NCI-H1092 (cell line): Measurements from ENCODE around the gene TPGS2.
"Not testable (repeated sequence)": the region's sequence is repeated elsewhere in the genome, so short reads cannot be mapped to it uniquely, and the experiment has no call there.

ENCODE experiments used
- DNase-seq: peaks from one replicate; lab custom pipeline; 2025; lab: John Stamatoyannopoulos, UW

The TPGS2 gene

DNA sequence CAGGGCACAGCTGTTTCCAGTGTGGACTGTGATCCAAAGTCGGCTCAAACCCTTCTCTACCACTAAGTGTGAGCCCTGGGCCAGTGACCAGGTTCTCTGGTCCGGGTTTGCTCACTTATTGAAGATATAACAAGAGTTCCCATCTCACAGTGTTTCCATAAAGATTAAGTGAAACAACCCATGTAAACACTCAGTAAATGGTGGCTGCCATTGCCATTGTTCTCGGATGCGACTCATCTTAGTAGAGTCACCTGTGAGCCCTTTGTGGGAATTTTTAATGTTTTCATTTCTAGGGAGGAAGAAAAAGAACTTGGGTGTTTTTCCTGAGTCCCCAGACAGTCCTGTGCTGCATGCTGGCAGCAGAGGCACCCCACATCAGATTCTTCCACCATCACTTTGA lies 53.4 kb downstream of the TPGS2 start:
- DNase-seq, result no peak

GRCh38 chr18:36772241-36772723 lies 56.5 kb downstream of the TPGS2 start:
- DNase-seq, result no peak

DNA sequence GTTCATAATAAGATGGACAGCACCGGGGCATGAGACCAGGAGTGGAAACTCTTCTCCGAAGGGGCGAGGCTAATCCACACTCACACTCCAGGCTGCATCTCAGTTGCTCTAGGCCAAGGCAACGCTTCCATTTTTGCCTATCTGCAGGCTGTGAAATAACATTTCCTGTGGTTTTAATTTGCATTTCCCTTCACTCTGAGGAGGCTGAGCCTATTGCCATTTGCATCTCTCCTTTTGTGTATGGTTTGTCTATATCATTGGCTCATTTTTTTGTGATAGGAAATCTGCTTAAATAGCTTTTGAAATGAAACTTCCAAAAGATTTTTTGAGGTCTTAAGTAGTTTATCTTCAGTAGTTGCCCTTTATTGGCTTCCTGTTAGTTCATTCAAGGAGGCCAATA lies 57.6 kb downstream of the TPGS2 start:
- DNase-seq, result no peak

DNA sequence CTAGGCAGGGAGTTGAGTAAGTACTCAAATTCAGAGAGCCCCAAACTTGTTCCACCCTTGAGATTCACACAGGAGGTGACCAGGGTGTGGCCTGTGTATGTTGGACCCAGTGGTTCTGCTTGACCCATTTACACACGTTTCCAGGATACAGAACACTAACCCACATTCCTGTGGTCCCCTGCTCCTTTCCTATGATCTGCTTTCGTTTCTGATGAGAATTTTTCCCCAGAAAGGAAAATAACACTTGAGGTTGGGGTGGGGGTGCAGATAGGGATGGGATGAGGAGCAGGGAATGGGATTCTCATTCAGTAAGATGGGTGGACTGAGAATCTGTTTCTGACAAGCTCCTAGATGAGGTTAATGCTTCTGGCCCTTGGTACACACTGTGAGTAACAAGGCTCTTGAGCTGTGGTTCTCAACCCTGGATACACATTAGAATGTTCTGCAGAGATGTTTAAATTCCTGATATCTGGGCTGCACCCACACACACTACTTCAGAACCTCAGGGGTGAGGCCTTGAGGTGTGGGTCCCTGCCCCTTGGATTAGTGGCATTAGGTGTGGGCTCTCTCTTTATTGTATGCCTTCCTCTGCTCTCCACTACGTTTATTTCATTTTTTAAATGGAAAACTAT lies 58.4 kb downstream of the TPGS2 start:
- DNase-seq, result no peak

DNA sequence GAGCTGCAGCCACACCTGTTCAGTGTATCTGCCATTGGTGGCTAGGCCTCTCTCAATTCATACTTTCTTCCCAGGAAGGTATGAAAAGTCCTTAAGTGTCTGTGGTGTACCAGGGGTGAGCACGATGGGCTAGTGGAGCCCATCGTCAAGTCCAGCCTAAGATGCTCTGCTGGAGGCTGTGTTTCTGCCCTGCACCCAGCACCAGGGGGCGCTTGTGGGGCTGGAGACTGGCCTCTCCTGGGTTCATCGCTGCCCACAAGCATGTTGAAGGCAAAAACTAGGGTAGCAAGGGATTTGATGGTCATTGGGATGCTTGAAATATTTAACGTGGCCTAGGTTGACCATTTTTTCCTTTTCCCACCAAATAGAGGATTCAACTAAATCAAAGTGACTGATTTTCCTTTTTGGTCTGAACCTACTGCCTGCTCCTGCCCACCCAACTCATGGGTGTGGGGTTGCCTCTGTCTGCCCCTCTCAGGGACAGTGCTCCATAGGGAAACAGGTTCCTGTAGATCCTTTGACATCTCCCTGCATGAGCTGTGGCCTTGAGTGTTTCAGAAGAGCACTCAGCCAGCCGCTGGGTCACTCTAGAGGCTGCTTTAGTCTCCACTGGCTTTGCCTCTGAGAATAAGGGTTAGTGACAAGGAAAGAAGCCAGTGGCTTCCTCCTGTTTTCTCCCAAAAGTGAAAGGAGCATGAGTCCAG lies 59.0 kb downstream of the TPGS2 start:
- no peak for DNase-seq

- DNase-seq, result no peak
Observed at GRCh38 chr18:36769172-36769571, 59.6 kb downstream of the TPGS2 start.

DNA sequence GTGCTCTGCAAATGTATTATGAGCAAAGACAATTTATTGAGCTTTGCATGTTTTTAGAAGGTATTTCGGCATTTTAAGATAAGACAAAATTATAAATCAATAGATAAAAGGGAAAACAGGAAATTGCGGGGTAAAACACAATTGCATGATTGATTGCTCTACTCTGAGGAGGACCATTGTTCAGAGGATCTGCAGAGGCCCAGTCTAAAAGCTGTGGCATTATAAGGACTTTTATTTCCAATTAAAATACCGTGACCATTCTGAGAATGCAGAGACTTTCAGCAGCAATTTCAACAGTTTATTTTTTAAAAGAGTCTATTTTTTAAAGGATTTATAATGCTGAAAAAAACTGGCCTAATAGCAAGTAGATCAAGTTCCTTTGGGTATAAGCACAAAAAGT lies 62.0 kb downstream of the TPGS2 start:
- DNase-seq, result no peak

DNA sequence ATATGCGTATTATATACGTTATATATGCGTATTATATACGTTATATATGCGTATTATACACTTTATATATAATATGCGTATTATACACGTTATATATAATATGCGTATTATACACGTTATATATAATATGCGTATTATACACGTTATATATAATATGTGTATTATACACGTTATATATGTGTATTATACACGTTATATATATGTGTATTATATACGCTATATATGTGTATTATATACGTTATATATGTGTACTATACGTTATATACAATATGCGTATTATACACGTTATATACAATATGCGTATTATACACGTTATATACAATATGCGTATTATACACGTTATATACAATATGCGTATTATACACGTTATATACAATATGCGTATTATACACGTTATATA lies 65.8 kb downstream of the TPGS2 start:
- not testable (repeated sequence) for DNase-seq

DNA sequence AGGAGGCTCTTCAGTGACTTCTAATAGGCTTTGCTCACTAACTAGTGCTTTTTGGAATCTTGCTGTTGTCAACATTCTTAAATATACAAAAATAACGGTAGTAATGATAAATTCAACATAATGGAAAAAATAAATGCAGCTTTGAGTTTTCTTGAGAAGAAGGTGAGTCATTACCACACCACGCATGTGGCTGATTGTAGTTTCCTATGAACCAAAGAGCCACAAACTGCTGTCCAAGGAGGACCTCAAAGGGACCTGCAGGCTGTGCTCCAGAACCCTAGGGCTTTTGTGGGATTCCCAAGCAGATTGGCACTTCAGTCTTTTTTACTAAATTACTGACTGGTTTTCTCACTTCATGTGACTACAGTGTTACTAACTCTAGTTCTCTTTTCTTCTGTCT lies 66.7 kb downstream of the TPGS2 start:
- no peak for DNase-seq

GRCh38 chr18:36761186-36761698 lies 67.6 kb downstream of the TPGS2 start:
- no peak for DNase-seq

- DNase-seq, result no peak
Observed at GRCh38 chr18:36760598-36760997, 68.2 kb downstream of the TPGS2 start.

DNA sequence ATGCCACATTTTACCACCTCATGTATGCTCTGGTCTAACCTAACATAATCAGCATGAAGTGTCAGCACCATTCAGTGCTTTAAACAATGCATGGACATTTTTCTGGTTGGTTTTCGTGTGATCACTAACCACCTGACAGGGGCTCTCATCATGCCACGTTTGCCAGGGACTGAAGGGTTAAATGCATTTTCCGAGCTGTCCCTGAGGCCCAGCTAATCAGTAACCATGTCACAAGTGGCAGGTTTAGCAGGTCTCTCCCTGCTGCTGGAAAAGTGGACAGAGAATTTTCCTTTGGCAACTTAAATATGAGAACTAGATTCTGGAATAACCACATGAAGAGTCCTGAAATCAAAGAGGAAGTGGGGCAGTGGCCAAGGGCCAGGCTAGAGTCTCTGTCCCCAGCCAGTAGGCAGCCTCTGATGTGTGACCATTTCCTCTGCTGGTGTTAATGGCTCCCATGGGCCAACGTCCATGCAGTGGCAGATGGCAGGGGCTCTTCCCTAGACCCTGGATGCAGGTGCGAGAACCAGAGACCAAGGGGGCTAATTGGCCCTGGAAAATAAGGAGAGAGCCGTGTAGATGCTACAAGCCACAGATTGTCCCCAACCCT lies 69.5 kb downstream of the TPGS2 start:
- DNase-seq, result no peak

GRCh38 chr18:36758623-36759022 lies 70.2 kb downstream of the TPGS2 start:
- no peak for DNase-seq

- no peak for DNase-seq
Observed at GRCh38 chr18:36757991-36758390, 70.8 kb downstream of the TPGS2 start.

GRCh38 chr18:36757081-36757480 lies 71.7 kb downstream of the TPGS2 start:
- DNase-seq, result peak; percentile 39

DNA sequence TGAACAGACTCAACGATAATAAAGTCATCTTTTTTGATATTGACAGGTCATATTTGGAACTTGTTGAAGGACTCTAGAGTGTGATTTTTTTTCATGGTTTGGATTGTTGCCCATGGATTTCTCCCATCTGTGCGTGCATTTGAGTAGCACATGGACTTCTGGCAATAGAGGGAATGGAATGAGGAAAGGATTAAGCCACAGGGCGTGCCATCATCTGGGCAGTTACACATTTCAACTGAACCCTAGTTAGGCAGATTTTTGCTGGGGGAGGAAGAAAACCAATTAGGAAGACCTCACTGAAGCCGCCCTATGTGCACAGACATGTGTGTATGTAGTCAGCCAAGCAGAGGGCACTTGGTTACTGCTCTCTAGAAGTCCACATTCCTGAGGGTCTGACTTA lies 72.6 kb downstream of the TPGS2 start:
- no peak for DNase-seq

DNA sequence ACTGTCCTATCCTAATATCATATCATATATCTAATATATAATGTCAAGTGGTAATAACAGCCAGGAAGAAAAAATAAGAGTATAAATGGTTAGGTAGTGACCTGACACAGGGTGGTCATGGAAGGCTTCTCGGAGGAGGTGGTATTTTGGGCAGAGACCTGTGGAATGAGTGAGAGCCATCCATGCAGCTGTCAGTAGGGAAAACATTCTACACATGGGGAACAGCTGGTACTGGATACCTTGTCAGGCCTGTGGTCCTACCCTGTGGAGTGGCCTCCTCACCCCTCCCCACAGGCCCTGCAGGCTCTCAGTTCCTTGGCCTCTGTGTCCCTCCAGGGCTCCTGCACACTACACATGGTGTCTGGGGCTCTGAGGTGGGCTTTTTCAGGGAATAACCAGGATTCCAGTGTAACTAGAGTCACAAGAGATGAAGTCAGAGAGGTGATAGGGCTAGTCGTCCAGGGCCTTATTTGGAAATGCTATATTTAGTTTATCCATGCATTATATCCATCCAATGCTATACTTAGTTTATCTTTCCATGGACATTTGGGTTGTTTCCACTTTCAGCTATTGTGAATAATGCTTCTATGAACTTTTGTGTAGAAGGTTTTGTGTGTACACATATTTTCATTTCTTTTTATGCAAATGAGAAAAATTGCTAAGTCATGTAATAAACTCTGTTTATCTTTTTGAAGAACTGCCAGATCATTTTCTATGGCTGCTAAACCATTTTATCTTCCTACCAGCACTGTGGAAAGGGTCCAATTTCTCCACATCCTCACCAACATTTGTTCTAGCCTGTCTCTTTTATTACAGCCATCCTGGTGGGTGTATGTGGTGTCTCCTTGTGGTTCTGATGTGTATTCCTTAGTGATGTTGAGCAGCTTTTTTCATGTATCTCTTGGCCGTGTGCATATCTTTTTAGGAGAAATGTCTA lies 75.6 kb downstream of the TPGS2 start:
- DNase-seq, result no peak

GRCh38 chr18:36745219-36745975 lies 83.4 kb downstream of the TPGS2 start:
- DNase-seq, result no peak

DNA sequence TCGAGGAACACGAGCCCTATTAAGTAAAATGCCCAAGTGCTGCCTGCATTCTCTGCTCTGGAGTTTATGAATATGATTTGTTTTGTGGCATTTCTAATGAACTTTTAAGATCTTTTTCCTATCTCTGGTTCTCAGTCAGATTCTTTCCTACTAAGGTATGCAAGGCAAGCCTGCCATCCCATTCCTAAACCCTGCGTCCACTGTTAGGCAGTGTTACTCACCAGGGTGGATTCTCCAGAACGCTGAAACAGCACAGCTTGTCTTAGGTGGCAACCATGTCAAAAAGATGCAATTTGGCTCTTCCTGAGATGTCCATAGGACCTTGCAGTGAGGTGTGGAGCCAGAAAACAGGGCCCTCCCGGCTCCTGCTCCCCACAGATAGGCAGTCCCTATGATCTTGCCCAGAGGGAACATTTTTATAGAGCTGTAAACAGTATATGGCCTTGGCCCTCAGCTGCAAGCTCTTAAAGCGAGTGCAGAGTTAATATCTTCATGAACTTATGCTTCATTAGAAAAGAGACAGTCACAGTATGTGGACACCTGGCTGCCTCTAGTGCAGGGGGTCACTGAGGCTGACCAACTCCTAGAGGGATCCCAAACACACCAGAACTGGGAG lies 84.4 kb downstream of the TPGS2 start:
- DNase-seq, result no peak
